ENCODE results near the gene ADAMTS10.
A peak's percentile ranks its signal among the peaks of the same experiment; 100 is the strongest.

The ADAMTS10 gene

GRCh38 chr19:8596168-8596567 is 14.3 kb downstream of the ADAMTS10 start:
- TF ChIP-seq POLR2A (IDR thresholded peaks at IDR 0.05; ENCODE audit: extremely low read depth, insufficient read length) (no peak), MAX (IDR thresholded peaks at IDR 0.05; ENCODE audit: low read depth, low read length) (no peak), CTCF (IDR thresholded peaks at IDR 0.05; ENCODE audit: low read depth, low read length) (no peak), MYC (IDR thresholded peaks at IDR 0.05; ENCODE audit: low read depth, low read length) (no peak)
- H3K4me3 ChIP-seq (ENCODE audit: low read depth, low read length) = no peak overlapping the region
- DNase-seq (ENCODE audit: low read depth) = no peak

- DNase-seq (ENCODE audit: low read depth) = no peak
- H3K4me3 ChIP-seq (ENCODE audit: low read depth, low read length) = no peak overlapping the region
- TF ChIP-seq POLR2A (IDR thresholded peaks at IDR 0.05; ENCODE audit: extremely low read depth, insufficient read length) = no peak
Measured at GRCh38 chr19:8595651-8596050, 14.9 kb downstream of the ADAMTS10 start.

GRCh38 chr19:8593931-8594330 is 16.6 kb downstream of the ADAMTS10 start:
- TF ChIP-seq CTCF (IDR thresholded peaks at IDR 0.05; ENCODE audit: low read depth, low read length) (peak; percentile 50), POLR2A (IDR thresholded peaks at IDR 0.05; ENCODE audit: extremely low read depth, insufficient read length) (no peak)
- DNase-seq (ENCODE audit: low read depth) = peak; percentile 69
- no peak overlapping the region for H3K4me3 ChIP-seq (ENCODE audit: low read depth, low read length)

- no peak overlapping the region for H3K4me3 ChIP-seq (ENCODE audit: low read depth, low read length)
- TF ChIP-seq MYC (IDR thresholded peaks at IDR 0.05; ENCODE audit: low read depth, low read length) (0 out of 2 replicates have a peak, but pooled peaks have one; percentile 12), CTCF (IDR thresholded peaks at IDR 0.05; ENCODE audit: low read depth, low read length) (no peak), MAX (IDR thresholded peaks at IDR 0.05; ENCODE audit: low read depth, low read length) (no peak), POLR2A (IDR thresholded peaks at IDR 0.05; ENCODE audit: extremely low read depth, insufficient read length) (no peak)
- peak; percentile 67 for DNase-seq (ENCODE audit: low read depth)
Measured at GRCh38 chr19:8592231-8593009, 18.1 kb downstream of the ADAMTS10 start.

- no peak for TF ChIP-seq MAX (IDR thresholded peaks at IDR 0.05; ENCODE audit: low read depth, low read length)
- no peak for TF ChIP-seq MYC (IDR thresholded peaks at IDR 0.05; ENCODE audit: low read depth, low read length)
- TF ChIP-seq CTCF (IDR thresholded peaks at IDR 0.05; ENCODE audit: low read depth, low read length) = no peak
- no peak for TF ChIP-seq POLR2A (IDR thresholded peaks at IDR 0.05; ENCODE audit: extremely low read depth, insufficient read length)
Measured at GRCh38 chr19:8589177-8589714, 21.3 kb downstream of the ADAMTS10 start.

GRCh38 chr19:8585894-8586750 is 24.4 kb downstream of the ADAMTS10 start:
- TF ChIP-seq MAX (IDR thresholded peaks at IDR 0.05; ENCODE audit: low read depth, low read length) = peak; percentile 71
- no peak for TF ChIP-seq POLR2A (IDR thresholded peaks at IDR 0.05; ENCODE audit: extremely low read depth, insufficient read length)
- TF ChIP-seq MYC (IDR thresholded peaks at IDR 0.05; ENCODE audit: low read depth, low read length) = peak; percentile 68
- peak; percentile 99 for TF ChIP-seq CTCF (IDR thresholded peaks at IDR 0.05; ENCODE audit: low read depth, low read length)
- DNase-seq (ENCODE audit: low read depth) = peak; percentile 91

More at GRCh38 chr19:8589177-8589714, 21.3 kb downstream of the ADAMTS10 start:
- DNase-seq (ENCODE audit: low read depth) = no peak
- no peak overlapping the region for H3K4me3 ChIP-seq (ENCODE audit: low read depth, low read length)

More at GRCh38 chr19:8585894-8586750, 24.4 kb downstream of the ADAMTS10 start:
- no peak overlapping the region for H3K4me3 ChIP-seq (ENCODE audit: low read depth, low read length)
